ENCODE measurements around the gene CYRIA. TPM values are rescaled to one million over a fixed set of nuclear protein-coding genes. Genes with fewer than 3 reads are reported as not detected.

The CYRIA gene
- total and polyA plus RNA-seq, 10 of the 15 experiments (the other 5 are each of a cell fraction or from before 2014, with no cell fraction given) = 3.0 to 13.1 (median 8.5) TPM

DNA sequence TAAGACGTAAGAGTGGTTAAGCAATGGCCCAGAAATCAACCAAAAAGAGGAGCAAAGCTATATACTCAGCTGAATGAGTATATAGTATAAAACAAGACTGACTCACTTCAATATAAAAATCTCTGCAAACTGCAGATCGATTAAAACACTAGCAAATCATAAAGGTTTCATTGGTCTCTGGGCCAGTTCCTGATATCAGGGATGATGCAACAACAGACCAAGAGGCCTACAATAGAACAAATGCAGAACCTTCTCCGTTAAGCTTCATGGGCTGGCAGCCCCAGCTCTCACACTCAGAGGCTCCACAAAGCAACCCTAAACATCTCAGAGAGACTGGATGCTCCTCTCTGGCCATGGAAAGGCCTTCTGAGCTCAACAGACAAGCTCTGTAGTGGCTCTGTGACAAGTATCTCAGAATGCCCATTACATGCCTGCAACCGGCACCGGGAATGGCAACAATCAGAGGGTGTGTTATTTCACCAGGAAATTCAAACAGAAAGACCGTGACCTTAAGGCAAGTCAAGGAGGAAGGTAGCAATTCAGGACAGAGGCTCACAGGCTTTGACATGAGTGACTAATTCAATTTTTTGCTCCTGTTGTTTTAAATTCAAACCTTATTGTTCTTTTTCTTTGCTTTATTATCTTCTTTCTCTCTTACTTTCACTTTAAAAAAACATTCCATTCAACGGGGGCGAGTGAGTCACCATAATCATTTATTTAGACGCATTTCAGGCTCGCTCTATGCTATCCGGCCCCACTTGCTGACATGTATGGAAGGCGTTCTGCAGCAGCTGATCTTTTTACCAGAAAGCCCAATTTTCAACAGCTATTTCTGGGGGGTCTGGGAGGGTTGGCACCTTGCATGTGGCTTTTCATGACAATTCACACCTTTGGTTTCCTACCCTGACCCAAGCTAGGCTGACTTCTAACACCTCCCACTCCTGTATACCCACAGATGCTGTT is 15.1 kb downstream of the CYRIA start (continued):
- TF ChIP-seq MYC (IDR thresholded peaks at IDR 0.05; ENCODE audit: insufficient read depth, insufficient read length, insufficient replicate concordance, low read length, severe bottlenecking) (no peak), FOS (IDR thresholded peaks at IDR 0.05; ENCODE audit: borderline replicate concordance, extremely low read depth, insufficient read length) (no peak), SPI1 (IDR thresholded peaks at IDR 0.05; ENCODE audit: borderline replicate concordance, insufficient read depth, low read depth, low read length) (no peak), EP300 (IDR thresholded peaks at IDR 0.05; ENCODE audit: borderline replicate concordance in 1 of 2, control insufficient read depth in 1 of 2, low read depth in 2 of 2, low read length in 2 of 2) (0 out of 4 replicates have a peak, but pooled peaks of 1 of the 2 experiments have one; percentile 35), ESRRA (IDR thresholded peaks at IDR 0.05; ENCODE audit: low read length) (no peak), IKZF1 (conservative IDR thresholded peaks at IDR 0.05) (peak; percentile 52; the same call in 1 of the 2 replicates), SUPT20H (IDR thresholded peaks at IDR 0.05; ENCODE audit: borderline replicate concordance, control insufficient read depth, low read depth, low read length) (no peak), CBX5 (IDR thresholded peaks at IDR 0.05; ENCODE audit: low read depth) (no peak), CHD4 (IDR thresholded peaks at IDR 0.05) (no peak), STAT1 (conservative IDR thresholded peaks at IDR 0.05) (no peak)
- TF ChIP-seq, protein P1, sequence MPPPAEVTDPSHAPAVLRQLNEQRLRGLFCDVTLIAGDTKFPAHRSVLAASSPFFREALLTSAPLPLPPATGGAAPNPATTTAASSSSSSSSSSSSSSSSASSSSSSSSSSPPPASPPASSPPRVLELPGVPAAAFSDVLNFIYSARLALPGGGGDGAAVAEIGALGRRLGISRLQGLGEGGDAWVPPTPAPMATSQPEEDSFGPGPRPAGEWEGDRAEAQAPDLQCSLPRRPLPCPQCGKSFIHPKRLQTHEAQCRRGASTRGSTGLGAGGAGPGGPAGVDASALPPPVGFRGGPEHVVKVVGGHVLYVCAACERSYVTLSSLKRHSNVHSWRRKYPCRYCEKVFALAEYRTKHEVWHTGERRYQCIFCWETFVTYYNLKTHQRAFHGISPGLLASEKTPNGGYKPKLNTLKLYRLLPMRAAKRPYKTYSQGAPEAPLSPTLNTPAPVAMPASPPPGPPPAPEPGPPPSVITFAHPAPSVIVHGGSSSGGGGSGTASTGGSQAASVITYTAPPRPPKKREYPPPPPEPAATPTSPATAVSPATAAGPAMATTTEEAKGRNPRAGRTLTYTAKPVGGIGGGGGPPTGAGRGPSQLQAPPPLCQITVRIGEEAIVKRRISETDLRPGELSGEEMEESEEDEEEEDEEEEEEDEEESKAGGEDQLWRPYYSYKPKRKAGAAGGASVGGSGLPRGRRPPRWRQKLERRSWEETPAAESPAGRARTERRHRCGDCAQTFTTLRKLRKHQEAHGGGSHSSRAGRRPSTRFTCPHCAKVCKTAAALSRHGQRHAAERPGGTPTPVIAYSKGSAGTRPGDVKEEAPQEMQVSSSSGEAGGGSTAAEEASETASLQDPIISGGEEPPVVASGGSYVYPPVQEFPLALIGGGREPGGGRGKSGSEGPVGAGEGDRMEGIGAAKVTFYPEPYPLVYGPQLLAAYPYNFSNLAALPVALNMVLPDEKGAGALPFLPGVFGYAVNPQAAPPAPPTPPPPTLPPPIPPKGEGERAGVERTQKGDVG (CRISPR knock-in tag; IDR thresholded peaks at IDR 0.05) = no peak
- TF ChIP-seq, protein P2, sequence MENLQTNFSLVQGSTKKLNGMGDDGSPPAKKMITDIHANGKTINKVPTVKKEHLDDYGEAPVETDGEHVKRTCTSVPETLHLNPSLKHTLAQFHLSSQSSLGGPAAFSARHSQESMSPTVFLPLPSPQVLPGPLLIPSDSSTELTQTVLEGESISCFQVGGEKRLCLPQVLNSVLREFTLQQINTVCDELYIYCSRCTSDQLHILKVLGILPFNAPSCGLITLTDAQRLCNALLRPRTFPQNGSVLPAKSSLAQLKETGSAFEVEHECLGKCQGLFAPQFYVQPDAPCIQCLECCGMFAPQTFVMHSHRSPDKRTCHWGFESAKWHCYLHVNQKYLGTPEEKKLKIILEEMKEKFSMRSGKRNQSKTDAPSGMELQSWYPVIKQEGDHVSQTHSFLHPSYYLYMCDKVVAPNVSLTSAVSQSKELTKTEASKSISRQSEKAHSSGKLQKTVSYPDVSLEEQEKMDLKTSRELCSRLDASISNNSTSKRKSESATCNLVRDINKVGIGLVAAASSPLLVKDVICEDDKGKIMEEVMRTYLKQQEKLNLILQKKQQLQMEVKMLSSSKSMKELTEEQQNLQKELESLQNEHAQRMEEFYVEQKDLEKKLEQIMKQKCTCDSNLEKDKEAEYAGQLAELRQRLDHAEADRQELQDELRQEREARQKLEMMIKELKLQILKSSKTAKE (IDR thresholded peaks at IDR 0.05; ENCODE audit: low read depth, poor library complexity, severe bottlenecking) = no peak
- TF ChIP-seq, protein P3, sequence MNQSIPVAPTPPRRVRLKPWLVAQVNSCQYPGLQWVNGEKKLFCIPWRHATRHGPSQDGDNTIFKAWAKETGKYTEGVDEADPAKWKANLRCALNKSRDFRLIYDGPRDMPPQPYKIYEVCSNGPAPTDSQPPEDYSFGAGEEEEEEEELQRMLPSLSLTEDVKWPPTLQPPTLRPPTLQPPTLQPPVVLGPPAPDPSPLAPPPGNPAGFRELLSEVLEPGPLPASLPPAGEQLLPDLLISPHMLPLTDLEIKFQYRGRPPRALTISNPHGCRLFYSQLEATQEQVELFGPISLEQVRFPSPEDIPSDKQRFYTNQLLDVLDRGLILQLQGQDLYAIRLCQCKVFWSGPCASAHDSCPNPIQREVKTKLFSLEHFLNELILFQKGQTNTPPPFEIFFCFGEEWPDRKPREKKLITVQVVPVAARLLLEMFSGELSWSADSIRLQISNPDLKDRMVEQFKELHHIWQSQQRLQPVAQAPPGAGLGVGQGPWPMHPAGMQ (IDR thresholded peaks at IDR 0.05; ENCODE audit: borderline replicate concordance) = no peak
- TF ChIP-seq, protein P4, sequence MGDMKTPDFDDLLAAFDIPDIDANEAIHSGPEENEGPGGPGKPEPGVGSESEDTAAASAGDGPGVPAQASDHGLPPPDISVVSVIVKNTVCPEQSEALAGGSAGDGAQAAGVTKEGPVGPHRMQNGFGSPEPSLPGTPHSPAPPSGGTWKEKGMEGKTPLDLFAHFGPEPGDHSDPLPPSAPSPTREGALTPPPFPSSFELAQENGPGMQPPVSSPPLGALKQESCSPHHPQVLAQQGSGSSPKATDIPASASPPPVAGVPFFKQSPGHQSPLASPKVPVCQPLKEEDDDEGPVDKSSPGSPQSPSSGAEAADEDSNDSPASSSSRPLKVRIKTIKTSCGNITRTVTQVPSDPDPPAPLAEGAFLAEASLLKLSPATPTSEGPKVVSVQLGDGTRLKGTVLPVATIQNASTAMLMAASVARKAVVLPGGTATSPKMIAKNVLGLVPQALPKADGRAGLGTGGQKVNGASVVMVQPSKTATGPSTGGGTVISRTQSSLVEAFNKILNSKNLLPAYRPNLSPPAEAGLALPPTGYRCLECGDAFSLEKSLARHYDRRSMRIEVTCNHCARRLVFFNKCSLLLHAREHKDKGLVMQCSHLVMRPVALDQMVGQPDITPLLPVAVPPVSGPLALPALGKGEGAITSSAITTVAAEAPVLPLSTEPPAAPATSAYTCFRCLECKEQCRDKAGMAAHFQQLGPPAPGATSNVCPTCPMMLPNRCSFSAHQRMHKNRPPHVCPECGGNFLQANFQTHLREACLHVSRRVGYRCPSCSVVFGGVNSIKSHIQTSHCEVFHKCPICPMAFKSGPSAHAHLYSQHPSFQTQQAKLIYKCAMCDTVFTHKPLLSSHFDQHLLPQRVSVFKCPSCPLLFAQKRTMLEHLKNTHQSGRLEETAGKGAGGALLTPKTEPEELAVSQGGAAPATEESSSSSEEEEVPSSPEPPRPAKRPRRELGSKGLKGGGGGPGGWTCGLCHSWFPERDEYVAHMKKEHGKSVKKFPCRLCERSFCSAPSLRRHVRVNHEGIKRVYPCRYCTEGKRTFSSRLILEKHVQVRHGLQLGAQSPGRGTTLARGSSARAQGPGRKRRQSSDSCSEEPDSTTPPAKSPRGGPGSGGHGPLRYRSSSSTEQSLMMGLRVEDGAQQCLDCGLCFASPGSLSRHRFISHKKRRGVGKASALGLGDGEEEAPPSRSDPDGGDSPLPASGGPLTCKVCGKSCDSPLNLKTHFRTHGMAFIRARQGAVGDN (IDR thresholded peaks at IDR 0.05) = 0 out of 2 replicates have a peak, but pooled peaks have one; percentile 43
